GM18868 (cell line): ENCODE measurements around the gene APOL1.

Experiments used
- ATAC-seq: cut with Tn5 transposase; IDR thresholded peaks from one replicate; pipeline ENCODE4 v1.9.1; 2021; ENCODE audit warnings: mild to moderate bottlenecking, moderate library complexity; ENCODE audit not compliant: unreplicated experiment

The APOL1 gene

GRCh38 chr22:36305813-36306212 is 52.9 kb downstream of the APOL1 start:
- no peak for ATAC-seq

GRCh38 chr22:36306227-36306626 is 53.3 kb downstream of the APOL1 start:
- ATAC-seq, result no peak

- no peak for ATAC-seq
These were observed 55.9 kb downstream of the APOL1 start for GRCh38 chr22:36308880-36309279.

- no peak for ATAC-seq
These were observed 58.6 kb downstream of the APOL1 start for GRCh38 chr22:36311386-36312085.

GRCh38 chr22:36315325-36315724 is 62.4 kb downstream of the APOL1 start:
- no peak for ATAC-seq

- no peak for ATAC-seq
These were observed 63.5 kb downstream of the APOL1 start for GRCh38 chr22:36316419-36316818.
